Astrocyte (in vitro differentiated cells and primary cell): ENCODE data around the gene CYB5A. TPM values are rescaled to one million over a fixed set of nuclear protein-coding genes. Genes with fewer than 3 reads are reported as not detected.

ENCODE experiments used
- DNase-seq: peaks from one replicate; pipeline ENCODE4 v3.0.0-alpha.2; 2010; ENCODE audit warnings: low read depth
- FAIRE-seq: peaks from 2 replicates; lab custom pipeline; 2011; peaks lifted over from hg19 to GRCh38; lab: Jason Lieb, UNC
- H2AFZ ChIP-seq: 2 replicates; pipeline ENCODE4 v1.6.0; 2012; ENCODE audit warnings: low read depth, low read length, inconsistent platforms
- H3K27ac ChIP-seq: 2 replicates; pipeline ENCODE4 v1.5.1; 2011; ENCODE audit warnings: low read depth, low read length, inconsistent platforms
- H3K27me3 ChIP-seq: 2 replicates; pipeline ENCODE4 v1.6.0; 2011; ENCODE audit warnings: low read length, inconsistent platforms; ENCODE audit not compliant: insufficient read depth
- H3K36me3 ChIP-seq: 2 replicates; pipeline ENCODE4 v1.5.1; 2011; ENCODE audit warnings: low read length, inconsistent platforms; ENCODE audit not compliant: insufficient read depth
- H3K4me1 ChIP-seq: 2 replicates; pipeline ENCODE4 v1.5.1; 2011; ENCODE audit warnings: low read length, inconsistent platforms; ENCODE audit not compliant: insufficient read depth
- H3K4me2 ChIP-seq: 2 replicates; pipeline ENCODE4 v1.6.0; 2012; ENCODE audit warnings: low read length, inconsistent platforms
- H3K4me3 ChIP-seq: 2 replicates; pipeline ENCODE4 v1.5.1; 2011; ENCODE audit warnings: low read depth, mild to moderate bottlenecking, low read length, inconsistent platforms; ENCODE audit not compliant: insufficient read depth
- H3K79me2 ChIP-seq: 2 replicates; pipeline ENCODE4 v1.6.0; 2012; ENCODE audit warnings: mild to moderate bottlenecking, low read length, inconsistent platforms; ENCODE audit not compliant: insufficient read depth
- H3K9ac ChIP-seq: 2 replicates; pipeline ENCODE4 v1.6.0; 2012; ENCODE audit warnings: mild to moderate bottlenecking, low read length, inconsistent platforms
- H3K9me3 ChIP-seq: 2 replicates; pipeline ENCODE4 v1.5.1; 2012; ENCODE audit warnings: low read depth, mild to moderate bottlenecking, low read length, inconsistent platforms; ENCODE audit not compliant: insufficient read depth
- H4K20me1 ChIP-seq: 2 replicates; pipeline ENCODE4 v1.6.0; 2012; ENCODE audit warnings: low read length, inconsistent platforms; ENCODE audit not compliant: insufficient read depth
- H3K27ac Mint-ChIP-seq: one replicate; pipeline ENCODE4 v1.8.0; 2021; ENCODE audit warnings: mild to moderate bottlenecking, mixed read lengths; ENCODE audit not compliant: unreplicated experiment
- H3K27me3 Mint-ChIP-seq: one replicate; pipeline ENCODE4 v1.8.0; 2021; ENCODE audit warnings: low read depth, mixed read lengths; ENCODE audit not compliant: unreplicated experiment
- H3K36me3 Mint-ChIP-seq: one replicate; pipeline ENCODE4 v1.8.0; 2021; ENCODE audit warnings: low read depth, mixed read lengths; ENCODE audit not compliant: unreplicated experiment
- H3K4me1 Mint-ChIP-seq: one replicate; pipeline ENCODE4 v1.8.0; 2021; ENCODE audit warnings: low read depth, mixed read lengths; ENCODE audit not compliant: unreplicated experiment
- H3K4me3 Mint-ChIP-seq: one replicate; pipeline ENCODE4 v1.8.0; 2021; ENCODE audit warnings: mild to moderate bottlenecking, moderate library complexity, mixed read lengths; ENCODE audit not compliant: unreplicated experiment
- H3K9me3 Mint-ChIP-seq: one replicate; pipeline ENCODE4 v1.8.0; 2021; ENCODE audit warnings: mild to moderate bottlenecking, mixed read lengths; ENCODE audit not compliant: unreplicated experiment
- EZH2 ChIP-seq: IDR thresholded peaks from 2 replicates; pipeline ENCODE4 v1.6.1; 2012; ENCODE audit warnings: mild to moderate bottlenecking, low read length, inconsistent platforms; ENCODE audit not compliant: insufficient read depth
- total RNA-seq: library from RNA; stranded (reverse); gene quantifications from 2 replicates; pipeline ENCODE4 v1.2.1, GENCODE V29; 2021
- TF ChIP-seq, protein P1 (sequence below): IDR thresholded peaks from 2 replicates; pipeline ENCODE4 v1.5.1; 2011; ENCODE audit warnings: low read depth, mild to moderate bottlenecking, inconsistent platforms, low read length, moderate library complexity; ENCODE audit not compliant: insufficient read depth

The CYB5A gene
- total RNA-seq, 1 donor from 2014 or later: 45.7 TPM

DNA sequence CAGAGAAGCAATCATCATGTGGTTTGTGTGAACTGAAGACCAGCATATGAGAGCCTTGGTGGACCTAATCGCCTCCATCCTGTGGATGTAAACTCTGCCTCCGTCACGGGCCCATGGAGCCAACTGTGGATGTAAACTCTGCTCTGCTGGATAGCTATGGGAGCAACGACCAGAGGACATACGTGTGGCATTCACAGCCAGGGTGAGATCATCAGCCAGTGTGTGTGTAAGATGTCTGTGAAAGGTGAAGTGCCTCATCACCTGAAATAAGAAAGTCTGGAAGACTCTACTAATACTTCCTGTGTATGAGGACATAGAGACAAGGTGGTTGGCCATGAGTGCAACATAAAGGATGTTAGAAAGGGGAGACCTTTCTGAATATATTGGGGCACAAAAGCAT lies 63.5 kb downstream of the CYB5A start:
- Mint-ChIP-seq H3K36me3 (no peaks in the 10 kb centered on the region), H3K4me3 (no peak overlapping the region), H3K27ac (no peak overlapping the region), H3K4me1 (no peaks in the 10 kb centered on the region), H3K9me3 (no peaks in the 10 kb centered on the region), H3K27me3 (no peaks in the 10 kb centered on the region)
- Histone ChIP-seq H3K4me2 (no peak overlapping the region), H2AFZ (no peak overlapping the region), H3K9me3 (no peaks in the 10 kb centered on the region), H3K27me3 (no peaks in the 10 kb centered on the region), H3K9ac (no peak overlapping the region), H3K4me1 (no peaks in the 10 kb centered on the region), H3K27ac (no peak overlapping the region), H3K79me2 (no peaks in the 10 kb centered on the region), H4K20me1 (no peaks in the 10 kb centered on the region), H3K4me3 (no peak overlapping the region), H3K36me3 (no peaks in the 10 kb centered on the region)
- DNase-seq (no peak), FAIRE-seq (no peak)
- TF ChIP-seq, protein P1, sequence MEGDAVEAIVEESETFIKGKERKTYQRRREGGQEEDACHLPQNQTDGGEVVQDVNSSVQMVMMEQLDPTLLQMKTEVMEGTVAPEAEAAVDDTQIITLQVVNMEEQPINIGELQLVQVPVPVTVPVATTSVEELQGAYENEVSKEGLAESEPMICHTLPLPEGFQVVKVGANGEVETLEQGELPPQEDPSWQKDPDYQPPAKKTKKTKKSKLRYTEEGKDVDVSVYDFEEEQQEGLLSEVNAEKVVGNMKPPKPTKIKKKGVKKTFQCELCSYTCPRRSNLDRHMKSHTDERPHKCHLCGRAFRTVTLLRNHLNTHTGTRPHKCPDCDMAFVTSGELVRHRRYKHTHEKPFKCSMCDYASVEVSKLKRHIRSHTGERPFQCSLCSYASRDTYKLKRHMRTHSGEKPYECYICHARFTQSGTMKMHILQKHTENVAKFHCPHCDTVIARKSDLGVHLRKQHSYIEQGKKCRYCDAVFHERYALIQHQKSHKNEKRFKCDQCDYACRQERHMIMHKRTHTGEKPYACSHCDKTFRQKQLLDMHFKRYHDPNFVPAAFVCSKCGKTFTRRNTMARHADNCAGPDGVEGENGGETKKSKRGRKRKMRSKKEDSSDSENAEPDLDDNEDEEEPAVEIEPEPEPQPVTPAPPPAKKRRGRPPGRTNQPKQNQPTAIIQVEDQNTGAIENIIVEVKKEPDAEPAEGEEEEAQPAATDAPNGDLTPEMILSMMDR: no peak
- no peak for TF ChIP-seq EZH2

DNA sequence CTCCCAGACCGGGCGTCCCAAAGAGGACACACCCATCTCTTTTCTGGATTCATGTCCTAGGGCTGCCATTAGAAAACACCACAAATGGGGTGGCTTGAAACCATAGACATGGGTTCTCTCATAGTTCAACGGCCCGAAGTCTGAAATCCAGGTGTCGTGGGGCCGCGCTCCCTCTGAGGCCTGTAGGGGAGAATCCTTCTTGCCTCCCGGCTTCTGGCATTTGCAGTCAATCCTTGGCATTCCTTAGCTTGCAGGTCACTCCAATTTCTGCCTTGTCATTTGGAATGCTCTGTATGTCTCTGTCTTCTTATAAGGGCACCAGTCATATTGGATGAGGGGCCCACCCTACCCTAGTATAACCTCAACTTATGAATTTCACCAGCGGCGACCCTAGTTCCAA lies 65.1 kb downstream of the CYB5A start:
- Mint-ChIP-seq H3K9me3 (no peaks in the 10 kb centered on the region), H3K27ac (no peak overlapping the region), H3K4me3 (no peak overlapping the region), H3K4me1 (no peaks in the 10 kb centered on the region), H3K27me3 (no peaks in the 10 kb centered on the region), H3K36me3 (no peaks in the 10 kb centered on the region)
- no peak for FAIRE-seq
- H3K4me1 ChIP-seq: no peaks in the 10 kb centered on the region
- no peaks in the 10 kb centered on the region for H3K9me3 ChIP-seq
- no peaks in the 10 kb centered on the region for H4K20me1 ChIP-seq
- no peaks in the 10 kb centered on the region for H3K36me3 ChIP-seq
- no peak overlapping the region for H3K27ac ChIP-seq
- H3K79me2 ChIP-seq: no peaks in the 10 kb centered on the region
- no peak overlapping the region for H3K4me2 ChIP-seq
- no peak overlapping the region for H3K9ac ChIP-seq
- H2AFZ ChIP-seq: no peak overlapping the region
- no peak overlapping the region for H3K4me3 ChIP-seq
- DNase-seq: no peak
- TF ChIP-seq, protein P1: no peak
- TF ChIP-seq EZH2: no peak
- no peaks in the 10 kb centered on the region for H3K27me3 ChIP-seq

DNA sequence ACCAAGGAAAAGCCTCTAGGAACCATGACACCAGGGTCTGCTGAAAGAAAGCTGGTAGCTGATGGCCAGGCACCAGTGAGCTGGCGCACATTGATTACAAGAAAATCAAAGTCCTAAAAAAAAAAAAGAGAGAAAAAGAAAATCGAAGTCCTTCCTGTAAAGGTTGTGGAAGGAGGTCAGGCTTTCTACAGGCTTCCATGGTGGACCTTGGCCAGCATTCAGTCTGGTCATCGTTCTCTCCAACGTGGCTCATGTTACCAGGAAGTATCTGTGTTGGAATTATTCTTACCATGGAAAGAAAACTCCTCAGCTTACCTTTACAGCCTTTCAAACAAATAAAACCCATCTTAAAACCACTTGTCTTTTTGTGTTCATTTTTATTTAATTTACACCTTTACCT lies 65.6 kb downstream of the CYB5A start:
- no peaks in the 10 kb centered on the region for H3K27me3 ChIP-seq
- H3K9me3 ChIP-seq: no peaks in the 10 kb centered on the region
- Mint-ChIP-seq H3K27me3 (no peaks in the 10 kb centered on the region), H3K9me3 (no peaks in the 10 kb centered on the region), H3K36me3 (no peaks in the 10 kb centered on the region), H3K4me1 (no peaks in the 10 kb centered on the region), H3K4me3 (no peak overlapping the region), H3K27ac (no peak overlapping the region)
- no peak for TF ChIP-seq EZH2
- TF ChIP-seq, protein P1: no peak
- no peak overlapping the region for H3K27ac ChIP-seq
- H2AFZ ChIP-seq: no peak overlapping the region
- H3K4me3 ChIP-seq: no peak overlapping the region
- FAIRE-seq: no peak
- no peaks in the 10 kb centered on the region for H4K20me1 ChIP-seq
- no peak for DNase-seq
- no peaks in the 10 kb centered on the region for H3K79me2 ChIP-seq
- H3K4me1 ChIP-seq: no peaks in the 10 kb centered on the region
- H3K4me2 ChIP-seq: no peak overlapping the region
- no peak overlapping the region for H3K9ac ChIP-seq
- H3K36me3 ChIP-seq: no peaks in the 10 kb centered on the region
